ENCODE measurements around the gene MAPK8IP2.

DNA sequence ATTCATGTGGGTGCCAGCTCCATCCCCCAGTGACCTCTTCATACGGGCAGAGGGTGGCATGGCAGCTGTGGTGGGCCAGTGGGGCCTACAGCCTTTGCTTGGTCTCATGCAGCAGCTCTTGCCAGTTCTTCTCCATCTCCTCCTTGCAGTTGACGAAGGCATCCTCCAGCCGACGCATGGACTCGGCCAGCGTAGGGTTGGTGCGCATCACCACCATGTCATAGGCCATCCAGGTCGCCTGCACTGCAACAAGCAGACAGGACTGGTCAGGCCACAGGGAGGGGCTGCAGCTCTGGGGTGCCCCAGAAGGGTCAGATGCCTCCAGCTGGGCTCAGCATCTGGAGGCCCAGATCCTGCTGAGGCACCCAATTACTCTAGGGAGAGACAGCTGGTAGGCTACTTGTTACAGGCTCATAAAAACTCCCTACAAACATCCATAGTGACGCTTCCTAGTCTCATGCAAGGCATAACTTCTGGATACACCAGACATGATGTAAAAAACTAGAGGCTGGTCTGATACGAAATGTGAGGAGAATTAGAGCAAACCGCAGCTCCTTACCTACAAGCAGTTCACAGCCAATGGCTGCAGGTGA is 49.3 kb upstream of the MAPK8IP2 start:
- TF ChIP-seq RFX5 (IDR thresholded peaks at IDR 0.05; ENCODE audit: low read length), result no peak
- TF ChIP-seq CTCF (IDR thresholded peaks at IDR 0.05), result no peak
- no peak for TF ChIP-seq EZH2phosphoT487 (IDR thresholded peaks at IDR 0.05; ENCODE audit: borderline replicate concordance, low read depth)
- TF ChIP-seq RXRA (IDR thresholded peaks at IDR 0.05; ENCODE audit: borderline replicate concordance, low read depth), result no peak
- TF ChIP-seq NFIC (IDR thresholded peaks at IDR 0.05; ENCODE audit: borderline replicate concordance), result no peak
- TF ChIP-seq, protein P1, sequence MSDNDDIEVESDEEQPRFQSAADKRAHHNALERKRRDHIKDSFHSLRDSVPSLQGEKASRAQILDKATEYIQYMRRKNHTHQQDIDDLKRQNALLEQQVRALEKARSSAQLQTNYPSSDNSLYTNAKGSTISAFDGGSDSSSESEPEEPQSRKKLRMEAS (IDR thresholded peaks at IDR 0.05; ENCODE audit: low read depth), result no peak
